H54 (cell line): ENCODE data around the gene R3HDM2.

ENCODE experiments used
- DNase-seq: peaks from one replicate; pipeline ENCODE4 v3.0.0; 2011; ENCODE audit warnings: low spot score, mixed read lengths; ENCODE audit not compliant: insufficient read length
- FAIRE-seq: peaks from 3 replicates; lab custom pipeline; 2011; peaks lifted over from hg19 to GRCh38; lab: Jason Lieb, UNC
- POLR2A ChIP-seq: IDR thresholded peaks from 2 replicates; pipeline ENCODE4 v1.6.1; 2011; ENCODE audit warnings: low read depth, mild to moderate bottlenecking, low read length

Gene R3HDM2

GRCh38 chr12:57214398-57214781 lies 216.5 kb downstream of the R3HDM2 start:
- FAIRE-seq (no peak), DNase-seq (peak; percentile 77)
- no peak for TF ChIP-seq POLR2A

DNA sequence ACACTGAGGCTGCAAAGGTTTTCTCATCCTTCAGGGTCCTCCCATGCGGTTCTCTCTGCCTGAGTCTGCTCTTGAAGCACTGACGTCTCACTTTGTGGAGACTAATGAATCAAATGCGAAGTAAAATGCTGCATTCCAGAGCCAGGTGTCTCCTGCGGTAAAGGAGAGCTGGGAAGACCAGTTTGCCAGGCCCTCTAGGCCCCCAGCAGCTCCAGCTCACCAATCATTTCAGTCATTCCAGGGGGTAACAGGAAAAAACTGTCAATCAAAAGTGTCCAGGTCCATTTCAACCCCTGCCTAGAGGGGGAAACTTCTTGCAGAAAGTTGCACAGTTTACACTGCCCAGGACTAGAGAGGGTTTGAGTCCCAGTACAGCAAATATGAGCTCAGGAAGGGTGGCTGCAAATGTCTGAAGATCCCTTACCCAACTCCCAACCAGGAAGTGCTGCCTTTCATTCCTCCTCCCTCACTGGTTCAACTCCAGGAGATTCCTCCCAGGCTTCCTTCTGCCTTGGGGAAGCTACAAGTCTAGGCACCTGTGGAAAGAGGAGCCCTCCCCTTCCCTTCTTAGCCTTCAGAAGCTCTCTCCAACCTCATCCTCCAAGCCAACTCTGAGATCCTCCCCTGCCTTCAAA lies 217.0 kb downstream of the R3HDM2 start:
- no peak for FAIRE-seq
- no peak for DNase-seq
- TF ChIP-seq POLR2A = no peak

DNA sequence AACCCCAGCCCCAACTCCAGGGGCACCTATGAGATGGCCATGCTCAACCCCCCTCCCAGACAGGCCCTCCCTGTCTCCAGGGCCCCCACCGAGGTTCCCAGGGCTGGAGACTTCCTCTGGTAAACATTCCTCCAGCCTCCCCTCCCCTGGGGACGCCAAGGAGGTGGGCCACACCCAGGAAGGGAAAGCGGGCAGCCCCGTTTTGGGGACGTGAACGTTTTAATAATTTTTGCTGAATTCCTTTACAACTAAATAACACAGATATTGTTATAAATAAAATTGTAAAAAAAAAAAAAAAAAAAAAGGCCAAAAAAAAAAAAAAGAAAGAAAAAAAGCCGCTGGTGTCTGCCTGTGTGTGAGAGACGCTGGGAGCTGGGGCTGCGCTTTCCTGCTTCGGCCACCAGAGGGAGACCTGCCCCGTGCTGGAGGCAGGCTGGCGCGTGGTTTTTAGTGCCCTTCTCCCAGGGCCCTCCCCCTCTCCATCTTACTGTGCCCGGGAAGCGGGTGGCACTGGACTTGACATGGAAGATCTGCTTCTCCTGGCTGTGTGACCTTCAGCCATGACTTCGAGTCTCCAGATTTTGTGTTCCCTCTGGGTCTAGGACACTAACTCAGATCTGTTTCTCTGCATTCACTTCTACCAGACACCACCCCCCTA lies 217.7 kb downstream of the R3HDM2 start:
- DNase-seq (peak; percentile 97), FAIRE-seq (peak; percentile 20)
- TF ChIP-seq POLR2A = no peak

DNA sequence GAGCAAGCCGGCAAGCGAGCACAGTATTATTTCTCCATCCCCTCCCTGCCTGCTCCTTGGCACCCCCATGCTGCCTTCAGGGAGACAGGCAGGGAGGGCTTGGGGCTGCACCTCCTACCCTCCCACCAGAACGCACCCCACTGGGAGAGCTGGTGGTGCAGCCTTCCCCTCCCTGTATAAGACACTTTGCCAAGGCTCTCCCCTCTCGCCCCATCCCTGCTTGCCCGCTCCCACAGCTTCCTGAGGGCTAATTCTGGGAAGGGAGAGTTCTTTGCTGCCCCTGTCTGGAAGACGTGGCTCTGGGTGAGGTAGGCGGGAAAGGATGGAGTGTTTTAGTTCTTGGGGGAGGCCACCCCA lies 218.2 kb downstream of the R3HDM2 start:
- FAIRE-seq (no peak), DNase-seq (no peak)
- no peak for TF ChIP-seq POLR2A

DNA sequence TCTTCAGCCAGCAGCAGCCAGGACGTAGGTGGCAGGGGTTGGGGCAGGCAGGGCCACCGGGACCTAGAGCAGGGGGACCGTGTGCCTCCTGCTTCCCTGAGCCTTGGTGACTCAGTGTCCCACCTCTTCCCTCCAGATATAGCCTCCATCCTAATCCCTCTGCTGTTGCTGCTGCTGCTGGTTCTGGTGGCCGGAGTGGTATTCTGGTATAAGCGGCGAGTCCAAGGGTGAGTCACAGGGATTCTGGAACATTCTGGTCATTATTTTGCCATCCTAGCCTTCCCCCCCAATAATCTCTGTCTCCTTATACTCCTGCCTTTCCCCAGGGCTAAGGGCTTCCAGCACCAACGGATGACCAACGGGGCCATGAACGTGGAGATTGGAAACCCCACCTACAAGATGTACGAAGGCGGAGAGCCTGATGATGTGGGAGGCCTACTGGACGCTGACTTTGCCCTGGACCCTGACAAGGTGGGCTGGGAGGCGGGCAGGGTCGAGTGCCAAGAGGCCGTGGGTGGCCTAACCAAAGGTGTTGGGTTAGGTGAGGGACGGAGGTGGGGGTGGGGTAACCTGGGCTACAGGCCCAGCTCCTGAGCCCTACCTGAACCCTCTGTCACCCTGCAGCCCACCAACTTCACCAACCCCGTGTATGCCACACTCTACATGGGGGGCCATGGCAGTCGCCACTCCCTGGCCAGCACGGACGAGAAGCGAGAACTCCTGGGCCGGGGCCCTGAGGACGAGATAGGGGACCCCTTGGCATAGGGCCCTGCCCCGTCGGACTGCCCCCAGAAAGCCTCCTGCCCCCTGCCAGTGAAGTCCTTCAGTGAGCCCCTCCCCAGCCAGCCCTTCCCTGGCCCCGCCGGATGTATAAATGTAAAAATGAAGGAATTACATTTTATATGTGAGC lies 218.8 kb downstream of the R3HDM2 start:
- FAIRE-seq (no peak), DNase-seq (no peak)
- TF ChIP-seq POLR2A = no peak

GRCh38 chr12:57210926-57211692 lies 219.7 kb downstream of the R3HDM2 start:
- no peak for TF ChIP-seq POLR2A
- DNase-seq (no peak), FAIRE-seq (no peak)

DNA sequence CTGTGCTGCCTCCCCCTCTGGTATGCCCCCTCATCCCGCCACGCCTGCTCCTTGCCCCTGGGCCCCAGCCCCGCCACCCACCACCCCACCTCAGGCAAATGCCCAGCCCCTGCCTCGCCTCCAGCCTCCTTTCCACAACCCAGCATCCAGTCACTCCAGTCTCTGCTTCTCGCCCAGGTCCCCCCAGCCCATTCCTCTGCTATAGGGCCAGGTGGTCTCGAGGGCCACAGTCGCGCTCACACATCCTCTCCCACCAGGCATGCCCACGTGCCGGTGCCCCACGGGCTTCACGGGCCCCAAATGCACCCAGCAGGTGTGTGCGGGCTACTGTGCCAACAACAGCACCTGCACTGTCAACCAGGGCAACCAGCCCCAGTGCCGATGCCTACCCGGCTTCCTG lies 220.4 kb downstream of the R3HDM2 start:
- DNase-seq = no peak
- no peak for TF ChIP-seq POLR2A
- no peak for FAIRE-seq

GRCh38 chr12:57209916-57210315 lies 220.9 kb downstream of the R3HDM2 start:
- FAIRE-seq (no peak), DNase-seq (no peak)
- TF ChIP-seq POLR2A = no peak

GRCh38 chr12:57208631-57209282 lies 222.1 kb downstream of the R3HDM2 start:
- no peak for TF ChIP-seq POLR2A
- DNase-seq (no peak), FAIRE-seq (no peak)

DNA sequence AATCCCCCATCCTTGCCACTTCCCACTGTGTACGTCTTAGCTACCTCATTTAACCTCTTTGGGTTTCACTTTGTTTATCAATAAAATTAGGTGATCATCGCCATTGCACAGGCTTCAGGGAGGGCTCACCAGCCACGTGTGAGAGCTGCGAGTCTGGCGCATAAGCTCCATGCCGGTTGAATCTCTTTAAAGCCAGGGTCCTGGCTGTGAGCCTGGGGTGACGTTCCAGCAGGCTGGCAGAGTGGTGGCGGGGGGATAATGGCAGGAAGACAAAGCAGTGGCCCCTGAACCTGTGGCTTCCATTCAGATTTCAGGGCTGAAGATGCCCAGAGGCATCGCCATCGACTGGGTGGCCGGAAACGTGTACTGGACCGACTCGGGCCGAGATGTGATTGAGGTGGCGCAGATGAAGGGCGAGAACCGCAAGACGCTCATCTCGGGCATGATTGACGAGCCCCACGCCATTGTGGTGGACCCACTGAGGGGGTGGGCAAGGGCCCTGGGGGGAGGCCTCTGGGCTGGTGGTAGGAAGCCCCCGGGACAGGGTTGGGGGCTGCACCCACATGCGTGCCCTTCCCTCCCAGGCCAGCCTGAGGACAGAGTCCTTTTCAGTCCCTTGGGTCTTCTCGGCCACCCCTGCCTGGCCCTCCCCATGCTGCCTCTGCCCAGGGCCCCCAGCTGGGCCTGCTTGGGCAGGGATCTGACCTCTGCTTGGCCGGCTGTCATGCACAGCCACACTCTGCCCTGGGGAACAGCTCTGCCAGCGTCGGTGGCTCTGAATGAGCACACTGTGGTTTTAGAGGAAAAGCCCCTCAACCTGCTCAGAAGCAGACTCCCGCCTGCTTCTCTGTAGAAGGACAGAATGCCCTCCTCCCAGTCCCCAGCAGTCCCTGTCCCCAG lies 222.9 kb downstream of the R3HDM2 start:
- TF ChIP-seq POLR2A = no peak
- FAIRE-seq (no peak), DNase-seq (no peak)

- DNase-seq (no peak), FAIRE-seq (no peak)
- no peak for TF ChIP-seq POLR2A
These were observed 224.9 kb downstream of the R3HDM2 start for GRCh38 chr12:57205931-57206330.

DNA sequence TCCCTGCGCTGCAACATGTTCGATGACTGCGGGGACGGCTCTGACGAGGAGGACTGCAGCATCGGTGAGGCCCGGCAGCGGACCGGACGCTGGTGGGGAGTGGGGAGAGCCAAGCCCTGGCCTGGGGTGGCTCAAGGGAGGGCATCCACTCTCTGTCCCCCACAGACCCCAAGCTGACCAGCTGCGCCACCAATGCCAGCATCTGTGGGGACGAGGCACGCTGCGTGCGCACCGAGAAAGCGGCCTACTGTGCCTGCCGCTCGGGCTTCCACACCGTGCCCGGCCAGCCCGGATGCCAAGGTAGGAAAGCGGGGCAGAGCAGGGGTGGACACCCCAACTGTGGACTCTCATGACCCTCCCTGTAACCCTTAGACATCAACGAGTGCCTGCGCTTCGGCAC lies 225.7 kb downstream of the R3HDM2 start:
- FAIRE-seq = no peak
- no peak for TF ChIP-seq POLR2A
- no peak for DNase-seq
